ENCODE measurements around the gene SLIT3. TPM values are rescaled to one million over a fixed set of nuclear protein-coding genes. Genes with fewer than 3 reads are reported as not detected.

SLIT3 gene
- total RNA-seq, 1 experiment from 2014 or later = 0.10 TPM

DNA sequence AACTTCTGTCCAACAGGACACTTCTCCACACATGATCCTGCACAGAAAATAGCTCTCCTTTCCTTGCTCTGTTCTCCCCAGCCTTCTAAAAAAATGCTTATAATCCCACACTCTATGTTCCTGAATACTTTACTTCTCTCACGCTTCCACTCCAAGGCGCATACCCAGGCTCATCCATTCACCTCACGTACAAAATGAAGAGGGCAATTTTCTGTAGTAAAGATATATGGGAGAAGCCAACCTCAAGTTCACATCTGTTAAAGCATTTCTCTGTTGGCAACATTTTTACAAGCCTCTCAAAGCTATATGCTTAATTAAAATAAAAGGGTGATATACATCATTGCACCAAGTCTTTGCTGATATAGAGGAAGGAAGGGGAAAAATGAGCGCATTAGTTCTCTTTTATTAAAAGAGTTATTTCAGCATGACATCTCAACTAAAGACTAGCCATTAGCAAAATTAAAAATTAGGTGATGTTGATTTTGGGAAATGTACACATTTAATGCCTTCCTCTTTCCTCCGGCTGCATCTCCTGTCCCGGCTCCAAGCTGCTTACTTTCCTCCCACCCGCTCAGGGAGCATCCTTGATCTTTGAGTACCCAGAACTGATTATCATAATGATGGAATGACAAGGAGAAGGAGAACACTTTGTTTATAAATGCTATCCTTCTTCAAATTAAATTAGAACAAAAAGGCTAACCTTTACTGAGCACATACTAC lies 379.6 kb downstream of the SLIT3 start:
- Histone ChIP-seq H3K36me3 (ENCODE audit: control insufficient read depth in 1 of 2, insufficient read depth in 2 of 2, low read length in 2 of 2) (no peaks in the 10 kb centered on the region), H3K9me3 (ENCODE audit: control insufficient read depth in 1 of 2, insufficient read depth in 1 of 2, low read depth in 1 of 2, low read length in 2 of 2) (no peaks in the 10 kb centered on the region), H3K9ac (ENCODE audit: low read length) (no peak overlapping the region), H3K27ac (ENCODE audit: low read depth, low read length) (no peak overlapping the region), H3K79me2 (ENCODE audit: insufficient read depth, low read length) (no peaks in the 10 kb centered on the region), H3K4me1 (ENCODE audit: control insufficient read depth in 1 of 2, insufficient read depth in 2 of 2, low read length in 2 of 2) (no peaks in the 10 kb centered on the region), H3K27me3 (ENCODE audit: insufficient read depth, low read length) (peaks cover 75% of the 10 kb centered on the region), H3K4me2 (ENCODE audit: low read length) (no peak overlapping the region), H3K4me3 (replicated peaks in 1 of 2; ENCODE audit: low read depth in 1 of 2, low read length in 2 of 2) (no peak overlapping the region), H4K20me1 (ENCODE audit: insufficient read depth) (no peaks in the 10 kb centered on the region; the same call in 1 of the 2 replicates), H3K9me2 (ENCODE audit: insufficient read depth) (no peaks in the 10 kb centered on the region), H2AFZ (ENCODE audit: low read depth, low read length, poor library complexity, severe bottlenecking) (no peak overlapping the region)
- DNase-seq (ENCODE audit: low read depth, low spot score) = no peak
- ChIA-PET POLR2A (no interaction called here), RAD21 (ENCODE audit: low non-redundant PET in 1 of 2, low total read pairs in 2 of 2, uncharacterized antibody in 2 of 2, unreplicated experiment in 2 of 2) (no interaction called here), CTCF (no interaction called here)
- TF ChIP-seq EGR1 (IDR thresholded peaks at IDR 0.05; ENCODE audit: low read depth) (no peak), SIN3A (IDR thresholded peaks at IDR 0.05; ENCODE audit: low read depth) (no peak)
- intact Hi-C loops (cut with micrococcal nuclease) = no loop called here
- no peak for ATAC-seq
- BruUV-seq (replicated peaks) = no TSS peak

- Histone ChIP-seq H3K4me3 (replicated peaks in 1 of 2; ENCODE audit: low read depth in 1 of 2, low read length in 2 of 2) (no peak overlapping the region), H3K4me1 (ENCODE audit: control insufficient read depth in 1 of 2, insufficient read depth in 2 of 2, low read length in 2 of 2) (no peaks in the 10 kb centered on the region), H3K9me2 (ENCODE audit: insufficient read depth) (no peaks in the 10 kb centered on the region), H3K79me2 (ENCODE audit: insufficient read depth, low read length) (no peaks in the 10 kb centered on the region), H3K9me3 (ENCODE audit: control insufficient read depth in 1 of 2, insufficient read depth in 1 of 2, low read depth in 1 of 2, low read length in 2 of 2) (no peaks in the 10 kb centered on the region), H3K27ac (ENCODE audit: low read depth, low read length) (no peak overlapping the region), H4K20me1 (ENCODE audit: insufficient read depth) (no peaks in the 10 kb centered on the region; the same call in 1 of the 2 replicates), H2AFZ (ENCODE audit: low read depth, low read length, poor library complexity, severe bottlenecking) (no peak overlapping the region), H3K4me2 (ENCODE audit: low read length) (no peak overlapping the region), H3K27me3 (ENCODE audit: insufficient read depth, low read length) (peaks cover 72% of the 10 kb centered on the region), H3K36me3 (ENCODE audit: control insufficient read depth in 1 of 2, insufficient read depth in 2 of 2, low read length in 2 of 2) (no peaks in the 10 kb centered on the region), H3K9ac (ENCODE audit: low read length) (no peak overlapping the region)
- no peak for ATAC-seq
- ChIA-PET CTCF (no interaction called here), POLR2A (no interaction called here), RAD21 (ENCODE audit: low non-redundant PET in 1 of 2, low total read pairs in 2 of 2, uncharacterized antibody in 2 of 2, unreplicated experiment in 2 of 2) (no interaction called here)
- intact Hi-C loops (cut with micrococcal nuclease) = no loop called here
- no TSS peak for BruUV-seq (replicated peaks)
- no peak for DNase-seq (ENCODE audit: low read depth, low spot score)
- TF ChIP-seq SP1 (IDR thresholded peaks at IDR 0.05; ENCODE audit: low read depth) (no peak), POLR2AphosphoS5 (IDR thresholded peaks at IDR 0.05; ENCODE audit: low read depth, low read length) (no peak), CBX3 (IDR thresholded peaks at IDR 0.05; ENCODE audit: low read depth) (no peak), ZNF274 (IDR thresholded peaks at IDR 0.05; ENCODE audit: low read depth, low read length) (no peak), EZH2phosphoT487 (IDR thresholded peaks at IDR 0.05; ENCODE audit: borderline replicate concordance) (no peak), SRF (IDR thresholded peaks at IDR 0.05; ENCODE audit: low read depth) (no peak), MAX (IDR thresholded peaks at IDR 0.05) (no peak), POLR2A (IDR thresholded peaks at IDR 0.05; ENCODE audit: borderline replicate concordance, extremely low read depth, insufficient read depth, insufficient read length) (no peak), EZH2 (IDR thresholded peaks at IDR 0.05) (no peak), JUND (IDR thresholded peaks at IDR 0.05) (no peak), RAD21 (IDR thresholded peaks at IDR 0.05; ENCODE audit: low read depth) (no peak), ATF3 (IDR thresholded peaks at IDR 0.05) (no peak)
- TF ChIP-seq, protein P1, sequence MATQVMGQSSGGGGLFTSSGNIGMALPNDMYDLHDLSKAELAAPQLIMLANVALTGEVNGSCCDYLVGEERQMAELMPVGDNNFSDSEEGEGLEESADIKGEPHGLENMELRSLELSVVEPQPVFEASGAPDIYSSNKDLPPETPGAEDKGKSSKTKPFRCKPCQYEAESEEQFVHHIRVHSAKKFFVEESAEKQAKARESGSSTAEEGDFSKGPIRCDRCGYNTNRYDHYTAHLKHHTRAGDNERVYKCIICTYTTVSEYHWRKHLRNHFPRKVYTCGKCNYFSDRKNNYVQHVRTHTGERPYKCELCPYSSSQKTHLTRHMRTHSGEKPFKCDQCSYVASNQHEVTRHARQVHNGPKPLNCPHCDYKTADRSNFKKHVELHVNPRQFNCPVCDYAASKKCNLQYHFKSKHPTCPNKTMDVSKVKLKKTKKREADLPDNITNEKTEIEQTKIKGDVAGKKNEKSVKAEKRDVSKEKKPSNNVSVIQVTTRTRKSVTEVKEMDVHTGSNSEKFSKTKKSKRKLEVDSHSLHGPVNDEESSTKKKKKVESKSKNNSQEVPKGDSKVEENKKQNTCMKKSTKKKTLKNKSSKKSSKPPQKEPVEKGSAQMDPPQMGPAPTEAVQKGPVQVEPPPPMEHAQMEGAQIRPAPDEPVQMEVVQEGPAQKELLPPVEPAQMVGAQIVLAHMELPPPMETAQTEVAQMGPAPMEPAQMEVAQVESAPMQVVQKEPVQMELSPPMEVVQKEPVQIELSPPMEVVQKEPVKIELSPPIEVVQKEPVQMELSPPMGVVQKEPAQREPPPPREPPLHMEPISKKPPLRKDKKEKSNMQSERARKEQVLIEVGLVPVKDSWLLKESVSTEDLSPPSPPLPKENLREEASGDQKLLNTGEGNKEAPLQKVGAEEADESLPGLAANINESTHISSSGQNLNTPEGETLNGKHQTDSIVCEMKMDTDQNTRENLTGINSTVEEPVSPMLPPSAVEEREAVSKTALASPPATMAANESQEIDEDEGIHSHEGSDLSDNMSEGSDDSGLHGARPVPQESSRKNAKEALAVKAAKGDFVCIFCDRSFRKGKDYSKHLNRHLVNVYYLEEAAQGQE (IDR thresholded peaks at IDR 0.05; ENCODE audit: low read depth) = no peak
Measured at GRCh38 chr5:168920019-168920810, 380.7 kb downstream of the SLIT3 start.

Measured in HCT116 (cell line).